OCI-LY1 (cell line): ENCODE results near the gene TMEM26.

ENCODE experiments used
- H2AFZ ChIP-seq: fragments of 200-600 bp; sonication (generic), shearing (Covaris generic); 2 replicates; pipeline ENCODE4 v1.6.0; 2014; ENCODE audit warnings: antibody characterized with exemption, mild to moderate bottlenecking, low read length
- H3F3A ChIP-seq: fragments of 200-600 bp; sonication (generic), shearing (Covaris generic); 2 replicates; pipeline ENCODE4 v1.6.0; 2014; ENCODE audit warnings: mild to moderate bottlenecking, antibody characterized with exemption, low read length, moderate library complexity; ENCODE audit not compliant: insufficient read depth
- H3K27ac ChIP-seq: fragments of 200-600 bp; sonication (generic); 2 replicates; pipeline ENCODE4 v1.5.1; 2014; ENCODE audit warnings: low read length, mixed run types, mild to moderate bottlenecking, low read depth; ENCODE audit not compliant: poor library complexity, severe bottlenecking
- H3K27me3 ChIP-seq: fragments of 200-600 bp; sonication (generic); 2 replicates; pipeline ENCODE4 v1.6.0; 2014; ENCODE audit warnings: antibody characterized with exemption, mild to moderate bottlenecking, low read length, moderate library complexity; ENCODE audit not compliant: insufficient read depth
- H3K36me3 ChIP-seq: fragments of 200-600 bp; sonication (generic); 2 replicates; pipeline ENCODE4 v1.6.1; 2014; ENCODE audit warnings: mild to moderate bottlenecking, antibody characterized with exemption, low read length, moderate library complexity, mixed read lengths; ENCODE audit not compliant: insufficient read depth
- H3K4me1 ChIP-seq: fragments of 200-600 bp; sonication (generic); 2 replicates; pipeline ENCODE4 v1.5.1; 2014; ENCODE audit warnings: mild to moderate bottlenecking, low read length, moderate library complexity; ENCODE audit not compliant: insufficient read depth, severe bottlenecking
- H3K4me2 ChIP-seq: fragments of 200-600 bp; sonication (generic), shearing (Covaris generic); 2 replicates; pipeline ENCODE4 v1.6.1; 2014; ENCODE audit warnings: low read length
- H3K4me3 ChIP-seq: fragments of 200-600 bp; sonication (generic); 2 replicates; pipeline ENCODE4 v1.5.1; 2014; ENCODE audit warnings: low read length, low read depth, mild to moderate bottlenecking, mixed read lengths; ENCODE audit not compliant: poor library complexity, severe bottlenecking
- H3K79me2 ChIP-seq: fragments of 200-600 bp; shearing (Covaris generic); 2 replicates; pipeline ENCODE4 v1.6.1; 2016; ENCODE audit warnings: mixed run types, low read length, mixed read lengths; ENCODE audit not compliant: insufficient read depth
- H3K9ac ChIP-seq: fragments of 200-600 bp; sonication (generic), shearing (Covaris generic); 2 replicates; pipeline ENCODE4 v1.6.1; 2014; ENCODE audit warnings: mild to moderate bottlenecking, low read length, mixed read lengths
- H3K9me2 ChIP-seq: fragments of 200-600 bp; sonication (generic), shearing (Covaris generic); 2 replicates; pipeline ENCODE4 v1.6.1; 2014; ENCODE audit warnings: low read depth, mild to moderate bottlenecking, low read length, mixed read lengths
- H3K9me3 ChIP-seq: fragments of 200-600 bp; shearing (Covaris generic); 2 replicates; pipeline ENCODE4 v1.6.1; 2014; ENCODE audit warnings: low read length, mixed read lengths
- H4K20me1 ChIP-seq: fragments of 200-600 bp; sonication (generic), shearing (Covaris generic); 2 replicates; pipeline ENCODE4 v1.6.0; 2016; ENCODE audit warnings: mild to moderate bottlenecking, low read length; ENCODE audit not compliant: insufficient read depth
- CTCF ChIP-seq: fragments of 200-600 bp; sonication (generic), shearing (Covaris generic); IDR thresholded peaks from 2 replicates; pipeline ENCODE4 v1.5.1; 2017; ENCODE audit warnings: mild to moderate bottlenecking, antibody characterized with exemption, low read length, moderate library complexity, mixed read lengths
- EZH2 ChIP-seq: fragments of 200-600 bp; sonication (generic), shearing (Covaris generic); IDR thresholded peaks from 2 replicates; pipeline ENCODE4 v1.8.0; 2017; ENCODE audit warnings: borderline replicate concordance, mixed run types, mild to moderate bottlenecking, antibody characterized with exemption, low read length, moderate library complexity, mixed read lengths

The TMEM26 gene

DNA sequence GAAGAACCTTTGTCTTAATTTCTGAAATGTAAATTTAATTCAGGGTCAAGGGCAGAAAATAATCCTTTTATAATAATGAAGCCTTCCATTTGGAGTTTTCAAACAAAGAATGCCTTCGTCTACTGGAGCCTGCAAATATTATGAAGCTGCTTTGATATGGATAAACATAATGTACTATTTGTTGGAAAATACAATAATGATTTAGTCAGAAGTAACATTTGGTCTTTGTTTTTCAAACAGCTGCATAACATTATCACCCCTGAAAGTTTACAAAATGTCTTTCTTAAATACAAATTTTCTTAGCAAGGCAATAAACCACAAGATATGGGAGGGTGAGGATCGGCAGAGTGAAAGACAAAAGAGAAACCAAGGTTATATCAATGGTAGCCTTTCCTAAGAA lies 41.5 kb downstream of the TMEM26 start:
- no peaks in the 10 kb centered on the region for H4K20me1 ChIP-seq
- H3K9ac ChIP-seq: no peak overlapping the region
- no peaks in the 10 kb centered on the region for H3K4me1 ChIP-seq
- H2AFZ ChIP-seq: no peak overlapping the region
- H3K79me2 ChIP-seq: no peaks in the 10 kb centered on the region
- H3K4me3 ChIP-seq: no peak overlapping the region
- H3K4me2 ChIP-seq: no peak overlapping the region
- H3K36me3 ChIP-seq: no peaks in the 10 kb centered on the region
- no peaks in the 10 kb centered on the region for H3F3A ChIP-seq
- TF ChIP-seq CTCF (no peak), EZH2 (no peak)
- no peaks in the 10 kb centered on the region for H3K27me3 ChIP-seq
- H3K9me2 ChIP-seq: no peaks in the 10 kb centered on the region; the same call in 1 of the 2 replicates
- H3K9me3 ChIP-seq: no peaks in the 10 kb centered on the region
- H3K27ac ChIP-seq: no peak overlapping the region

GRCh38 chr10:61410353-61411070 lies 42.7 kb downstream of the TMEM26 start:
- no peak overlapping the region for H3K4me3 ChIP-seq
- TF ChIP-seq CTCF (no peak; the same call in 1 of the 2 replicates), EZH2 (no peak)
- no peaks in the 10 kb centered on the region for H4K20me1 ChIP-seq
- H3K27ac ChIP-seq: no peak overlapping the region
- H3K27me3 ChIP-seq: no peaks in the 10 kb centered on the region
- H3K79me2 ChIP-seq: no peaks in the 10 kb centered on the region
- H3K36me3 ChIP-seq: no peaks in the 10 kb centered on the region
- H3K4me1 ChIP-seq: no peaks in the 10 kb centered on the region
- H3K9me2 ChIP-seq: no peaks in the 10 kb centered on the region; the same call in 1 of the 2 replicates
- no peak overlapping the region for H3K4me2 ChIP-seq
- H3F3A ChIP-seq: no peaks in the 10 kb centered on the region
- H3K9me3 ChIP-seq: no peaks in the 10 kb centered on the region
- H3K9ac ChIP-seq: no peak overlapping the region
- no peak overlapping the region for H2AFZ ChIP-seq

DNA sequence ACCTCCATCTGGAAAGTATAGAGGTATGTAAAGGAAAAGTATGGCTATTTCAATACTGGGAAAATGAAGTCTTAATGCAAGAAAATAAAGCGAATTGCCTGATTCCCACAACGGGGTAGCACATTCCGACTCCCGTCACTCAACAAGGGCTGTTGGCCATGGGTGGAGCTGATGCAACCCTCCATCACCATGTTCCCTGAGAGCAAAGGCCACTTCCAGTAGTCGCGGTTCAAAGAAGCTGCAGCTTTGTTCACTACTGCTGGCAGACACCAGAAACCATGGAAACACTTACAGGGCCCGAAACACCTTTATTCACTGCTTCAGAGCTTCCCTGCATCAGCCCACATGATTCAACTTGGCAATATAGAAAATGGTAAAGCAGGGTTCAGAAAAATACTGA lies 44.0 kb downstream of the TMEM26 start:
- Histone ChIP-seq H3K9me3 (no peaks in the 10 kb centered on the region), H3K36me3 (no peaks in the 10 kb centered on the region), H3K9me2 (no peaks in the 10 kb centered on the region; the same call in 1 of the 2 replicates), H2AFZ (no peak overlapping the region), H3K4me2 (no peak overlapping the region), H3F3A (no peaks in the 10 kb centered on the region), H3K27ac (no peak overlapping the region), H3K9ac (no peak overlapping the region), H4K20me1 (no peaks in the 10 kb centered on the region), H3K79me2 (no peaks in the 10 kb centered on the region), H3K27me3 (no peaks in the 10 kb centered on the region), H3K4me1 (no peaks in the 10 kb centered on the region), H3K4me3 (no peak overlapping the region)
- TF ChIP-seq CTCF (no peak), EZH2 (no peak)
